ENCODE data around the gene SEMA3D. TPM values are rescaled to one million over a fixed set of nuclear protein-coding genes. Genes with fewer than 3 reads are reported as not detected.

Gene SEMA3D
- total and polyA plus RNA-seq, 9 of the 15 experiments (the other 6 are each of a cell fraction or from before 2014, with no cell fraction given), result 0.01 to 0.10 (median 0.04) TPM; not detected in 1

GRCh38 chr7:85220651-85221050, 33.8 kb upstream of the SEMA3D start:
- H3K9me1 ChIP-seq (ENCODE audit: control insufficient read depth, insufficient read depth, low read length), result no peaks in the 10 kb centered on the region
- CTCF ChIA-PET (ENCODE audit: low intra/inter-chr PET ratio), result interaction anchor here (0.6 kb wide), 1 partner anchor 996 kb away, joined by 3 read pairs; no protein-coding TSS in a partner anchor
- no TSS peak for BruUV-seq (replicated peaks)

DNA sequence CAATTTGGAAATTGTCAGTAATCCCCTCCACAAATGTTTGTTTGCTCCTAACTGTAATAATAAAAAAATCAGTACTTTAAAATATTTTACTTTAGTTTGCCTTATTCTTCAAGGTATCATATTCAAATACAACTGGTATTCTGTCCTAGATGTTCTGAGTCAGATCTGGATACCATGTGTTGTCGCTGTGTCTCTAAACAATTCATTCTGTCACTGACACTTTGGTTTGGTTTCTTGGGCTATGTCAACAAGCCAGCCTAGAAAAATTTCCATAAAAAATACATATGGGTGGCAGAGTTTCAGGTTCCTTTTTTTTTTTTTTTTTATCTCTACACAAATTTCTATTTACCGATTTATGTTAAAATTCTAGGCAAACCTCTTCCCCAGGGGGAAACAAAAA, 33.2 kb upstream of the SEMA3D start:
- no peak for TF ChIP-seq MTA2 (IDR thresholded peaks at IDR 0.05; ENCODE audit: low read depth)
- H3K36me3 ChIP-seq (ENCODE audit: control insufficient read depth, insufficient read depth, low read length), result no peaks in the 10 kb centered on the region
- intact Hi-C loops (cut with micrococcal nuclease) (no loop called here), in situ Hi-C loops (cut with MboI) (no loop called here)
- no peak overlapping the region for H3K27ac ChIP-seq (ENCODE audit: extremely low read depth, low read depth, low read length)
- no peak for ATAC-seq
- H2AFZ ChIP-seq (ENCODE audit: low read depth, low read length), result no peak overlapping the region
- H3K79me2 ChIP-seq (ENCODE audit: control insufficient read depth, insufficient read depth, low read length), result no peaks in the 10 kb centered on the region
- DNase-seq (ENCODE audit: extremely low read depth in 1 of 4, low spot score in 3 of 4), result no peak
- H3K4me3 ChIP-seq, result no peak overlapping the region
- no peak overlapping the region for H3K4me2 ChIP-seq (ENCODE audit: insufficient read depth, low read length)
- WGBS (ENCODE audit: insufficient coverage, low coverage, missing lambda C conversion rate), result 10% methylated on average over 2 of the region's 2 CpGs
- H3K9me3 ChIP-seq (replicated peaks; ENCODE audit: control insufficient read depth, insufficient read depth, low read depth, low read length), result no peaks in the 10 kb centered on the region
- H3K9ac ChIP-seq (ENCODE audit: insufficient read depth in 1 of 2, low read depth in 2 of 2, low read length in 2 of 2), result no peak overlapping the region
- H4K20me1 ChIP-seq (replicated peaks; ENCODE audit: control insufficient read depth, insufficient read depth, low read length), result no peaks in the 10 kb centered on the region
- FAIRE-seq, result no peak
- no peaks in the 10 kb centered on the region for H3K27me3 ChIP-seq (ENCODE audit: control insufficient read depth in 2 of 2, insufficient read depth in 2 of 2, low read length in 2 of 2)
- ChIA-PET CTCF (ENCODE audit: low intra/inter-chr PET ratio) (no interaction called here), POLR2A (no interaction called here)
- BruUV-seq (replicated peaks), result no TSS peak
- H3K9me1 ChIP-seq (ENCODE audit: control insufficient read depth, insufficient read depth, low read length), result no peaks in the 10 kb centered on the region
- H3K4me1 ChIP-seq (replicated peaks in 1 of 2; ENCODE audit: control insufficient read depth in 2 of 2, insufficient read depth in 2 of 2, low read length in 2 of 2), result no peaks in the 10 kb centered on the region

More at GRCh38 chr7:85220651-85221050, 33.8 kb upstream of the SEMA3D start:
- Histone ChIP-seq H3K27me3 (ENCODE audit: control insufficient read depth in 2 of 2, insufficient read depth in 2 of 2, low read length in 2 of 2) (no peaks in the 10 kb centered on the region), H3K9ac (ENCODE audit: insufficient read depth in 1 of 2, low read depth in 2 of 2, low read length in 2 of 2) (no peak overlapping the region), H3K27ac (ENCODE audit: extremely low read depth, low read depth, low read length) (no peak overlapping the region), H3K9me3 (replicated peaks; ENCODE audit: control insufficient read depth, insufficient read depth, low read depth, low read length) (no peaks in the 10 kb centered on the region), H3K4me2 (ENCODE audit: insufficient read depth, low read length) (no peak overlapping the region), H3K4me1 (replicated peaks in 1 of 2; ENCODE audit: control insufficient read depth in 2 of 2, insufficient read depth in 2 of 2, low read length in 2 of 2) (no peaks in the 10 kb centered on the region), H3K79me2 (ENCODE audit: control insufficient read depth, insufficient read depth, low read length) (no peaks in the 10 kb centered on the region), H3K36me3 (ENCODE audit: control insufficient read depth, insufficient read depth, low read length) (no peaks in the 10 kb centered on the region), H3K4me3 (no peak overlapping the region), H2AFZ (ENCODE audit: low read depth, low read length) (no peak overlapping the region), H4K20me1 (replicated peaks; ENCODE audit: control insufficient read depth, insufficient read depth, low read length) (no peaks in the 10 kb centered on the region)
- intact Hi-C loops (cut with micrococcal nuclease) (no loop called here), in situ Hi-C loops (cut with MboI) (no loop called here)
- POLR2A ChIA-PET, result no interaction called here
- ATAC-seq, result no peak
- TF ChIP-seq HDAC3 (IDR thresholded peaks at IDR 0.05; ENCODE audit: borderline replicate concordance, partially characterized antibody), result no peak
- no peak for FAIRE-seq
- DNase-seq (ENCODE audit: extremely low read depth in 1 of 4, low spot score in 3 of 4), result no peak

Data from K562 (cell line).